NCI-H1694 (cell line): Measurements from ENCODE around the gene PPP1R36.
"Not testable (repeated sequence)": the region's sequence is repeated elsewhere in the genome, so short reads cannot be mapped to it uniquely, and the experiment has no call there.

Source experiments
- DNase-seq: peaks from one replicate; lab custom pipeline; 2025; lab: John Stamatoyannopoulos, UW

The PPP1R36 gene

DNA sequence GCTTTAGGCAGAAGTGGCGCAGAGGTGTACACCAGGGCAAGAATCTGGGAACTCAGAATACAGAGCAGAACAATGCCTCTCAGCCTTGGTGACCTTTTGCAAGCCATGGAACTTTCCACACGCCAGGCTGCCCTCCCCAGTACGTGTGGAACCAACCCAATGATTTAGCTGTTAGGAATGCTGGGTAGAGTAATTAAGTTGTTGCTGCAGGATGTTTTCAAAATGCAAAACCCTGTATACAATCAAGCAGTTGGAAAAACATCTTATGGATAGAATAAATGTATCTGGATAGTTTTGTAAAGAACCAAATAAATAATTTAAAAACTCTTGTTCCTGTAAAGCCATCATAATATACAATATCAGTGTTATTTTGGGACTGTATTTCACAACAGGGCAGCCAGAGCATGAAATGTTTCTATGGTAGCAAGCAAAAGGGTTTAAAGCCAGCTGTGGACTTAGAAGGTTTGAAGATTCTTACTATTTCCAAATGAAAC lies 19.4 kb downstream of the PPP1R36 start:
- no peak for DNase-seq

DNA sequence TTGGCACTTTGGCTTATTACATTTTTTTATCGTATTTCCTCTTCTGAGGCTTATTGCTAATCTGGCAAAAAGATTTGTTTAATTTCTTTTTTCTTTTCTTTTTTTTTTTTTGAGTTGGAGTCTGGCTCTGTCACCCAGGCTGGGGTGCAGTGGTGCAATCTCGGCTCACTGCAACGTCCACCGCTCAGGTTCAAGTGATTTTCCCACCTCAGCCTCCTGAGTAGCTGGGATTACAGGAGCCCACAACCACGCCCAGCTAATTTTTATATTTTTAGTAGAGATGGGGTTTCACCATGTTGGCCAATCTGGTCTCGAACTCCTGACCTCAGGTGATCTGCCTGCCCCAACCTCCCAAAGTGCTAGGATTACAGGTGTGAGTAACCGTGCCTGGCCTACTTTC lies 19.9 kb downstream of the PPP1R36 start:
- DNase-seq: not testable (repeated sequence)

DNA sequence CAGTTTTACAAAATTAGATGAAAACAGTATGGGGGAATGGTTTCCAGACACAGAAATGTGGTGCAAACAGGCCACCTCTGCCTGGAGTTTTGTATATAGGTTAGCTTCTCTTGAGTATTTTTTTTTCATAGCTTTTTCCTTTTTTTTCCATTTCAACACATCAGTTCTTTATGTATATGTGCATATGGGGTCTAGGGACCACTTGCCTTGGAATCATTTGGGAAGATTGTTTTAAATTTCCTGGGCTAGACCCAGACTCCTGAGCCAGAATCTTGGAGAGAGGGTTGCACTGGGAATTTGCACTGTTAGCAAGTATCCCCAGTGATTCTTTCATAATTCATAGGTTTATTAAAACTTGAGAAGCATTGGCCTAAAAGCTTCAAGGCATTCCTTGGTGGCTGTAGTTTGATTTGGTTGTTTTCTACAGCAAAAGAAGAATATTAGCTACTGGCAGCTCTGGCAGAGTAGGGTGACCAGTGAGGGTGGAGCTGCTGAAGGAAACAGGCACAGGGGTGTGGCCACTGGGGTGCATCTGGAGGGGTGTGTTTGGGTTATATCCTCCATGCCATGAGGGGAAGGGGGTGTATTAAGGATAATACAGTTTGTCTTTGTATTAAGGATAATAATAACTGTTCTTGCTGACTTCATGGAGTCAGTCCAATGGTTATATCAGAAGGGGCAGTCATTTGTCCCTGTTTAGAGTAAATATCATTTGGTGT lies 22.8 kb downstream of the PPP1R36 start:
- no peak for DNase-seq

DNA sequence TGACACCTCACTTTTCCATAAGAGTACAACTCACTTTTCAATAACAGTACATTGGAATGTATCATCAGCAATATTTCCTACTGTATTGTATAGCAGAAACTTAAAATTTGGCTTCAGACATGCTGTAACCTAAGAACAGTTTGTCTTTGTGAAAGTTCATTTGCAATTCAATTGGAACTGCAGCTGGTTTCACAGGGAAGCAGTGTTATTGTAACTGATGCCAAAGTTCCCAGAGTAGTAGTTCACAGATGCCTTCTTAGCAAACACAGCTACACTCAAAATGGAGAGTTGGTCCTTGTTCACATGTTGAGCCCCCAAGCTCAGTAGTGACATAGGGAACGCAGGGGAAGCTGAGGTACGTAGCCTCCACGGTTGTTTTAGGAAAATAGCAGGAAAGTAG lies 23.3 kb downstream of the PPP1R36 start:
- no peak for DNase-seq

DNA sequence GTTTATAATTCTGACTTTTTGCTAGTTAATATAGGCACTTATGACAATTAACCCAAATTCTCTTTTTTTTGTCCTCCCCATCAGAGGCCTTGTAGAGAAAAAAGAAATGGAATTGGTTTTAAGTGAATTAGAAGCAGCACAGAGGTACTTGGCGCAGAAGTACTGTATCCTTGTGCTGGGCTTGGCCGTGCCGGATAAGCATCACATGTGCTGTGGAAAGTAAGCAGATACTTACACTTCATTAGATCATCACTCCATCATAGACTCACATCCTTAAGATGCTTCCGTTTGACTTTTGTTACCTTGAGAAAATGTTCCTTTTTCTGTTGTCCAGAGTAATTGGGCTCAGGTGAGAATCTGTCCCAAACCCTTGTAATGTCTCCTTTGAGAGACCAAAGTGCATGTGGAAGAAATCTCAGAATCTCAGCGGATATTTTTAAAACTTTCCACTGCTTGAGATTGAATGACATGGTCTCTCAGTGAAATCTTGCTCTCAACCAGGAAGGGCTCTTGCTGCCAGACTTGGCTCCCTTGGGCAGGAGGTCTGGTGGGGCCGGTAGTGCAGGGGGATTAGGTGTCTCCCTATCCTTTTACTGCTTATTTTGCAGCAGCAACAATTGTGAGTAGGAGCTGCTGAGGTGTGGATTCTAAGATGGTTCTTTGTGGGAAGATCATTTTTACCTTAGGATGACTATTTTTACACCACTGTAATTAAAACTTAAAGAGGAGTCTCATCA lies 24.8 kb downstream of the PPP1R36 start:
- DNase-seq: no peak

DNA sequence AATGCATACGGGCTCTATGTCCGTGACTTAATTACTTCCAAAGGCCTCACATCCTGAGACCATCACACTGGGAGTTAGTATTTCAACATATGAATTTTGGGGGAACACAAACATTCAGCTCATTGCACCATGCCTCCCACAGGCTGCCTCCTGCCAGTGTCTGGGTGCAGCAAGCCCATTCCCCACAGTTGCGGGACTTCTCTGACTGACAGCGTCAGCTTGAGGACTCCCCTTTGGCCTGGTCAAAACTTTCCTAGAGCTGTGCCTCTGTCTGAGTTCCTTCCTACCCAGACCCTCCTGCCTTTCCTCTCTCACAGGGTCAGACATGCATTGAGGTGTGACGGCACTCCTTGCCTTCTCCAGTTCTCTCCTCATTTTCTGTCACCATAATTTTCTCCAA lies 27.4 kb downstream of the PPP1R36 start:
- DNase-seq: no peak

DNA sequence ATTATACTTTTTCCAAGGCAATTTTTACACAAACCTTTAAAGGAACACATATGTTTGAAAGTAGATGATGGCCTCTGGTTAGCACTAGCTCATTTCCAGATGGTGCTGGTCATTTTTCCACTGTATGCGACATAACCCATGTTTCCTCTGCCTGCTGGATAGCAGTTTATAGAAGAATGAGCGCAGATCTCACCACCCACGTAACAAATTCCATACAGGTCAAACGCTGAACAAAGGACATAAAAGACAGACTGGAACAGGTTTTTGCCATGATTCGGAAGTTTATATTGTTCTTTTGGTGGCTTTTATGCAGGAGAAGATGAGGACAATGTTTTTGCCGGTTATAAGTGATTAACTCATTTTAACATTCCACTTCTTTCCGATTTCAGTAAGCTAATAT lies 30.7 kb downstream of the PPP1R36 start:
- DNase-seq: no peak

DNA sequence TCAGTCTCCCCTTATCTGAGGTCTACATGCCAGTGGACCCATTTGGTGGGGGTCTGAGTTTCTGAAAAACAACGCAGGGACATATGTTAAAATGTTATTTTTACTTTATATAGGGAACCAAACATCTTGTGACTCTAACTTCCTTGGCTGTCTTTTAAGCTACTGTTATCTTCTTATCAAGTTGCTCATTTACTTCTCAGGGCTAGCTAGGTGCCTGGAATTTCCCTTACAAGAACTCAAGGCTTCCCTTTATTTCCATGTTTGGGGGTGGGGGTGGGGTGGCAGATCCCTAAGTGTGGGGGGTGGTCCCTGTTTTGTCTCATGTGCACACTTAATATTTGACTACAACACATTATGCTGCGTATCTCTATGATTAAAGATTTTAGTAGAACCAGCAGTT lies 31.6 kb downstream of the PPP1R36 start:
- no peak for DNase-seq

DNA sequence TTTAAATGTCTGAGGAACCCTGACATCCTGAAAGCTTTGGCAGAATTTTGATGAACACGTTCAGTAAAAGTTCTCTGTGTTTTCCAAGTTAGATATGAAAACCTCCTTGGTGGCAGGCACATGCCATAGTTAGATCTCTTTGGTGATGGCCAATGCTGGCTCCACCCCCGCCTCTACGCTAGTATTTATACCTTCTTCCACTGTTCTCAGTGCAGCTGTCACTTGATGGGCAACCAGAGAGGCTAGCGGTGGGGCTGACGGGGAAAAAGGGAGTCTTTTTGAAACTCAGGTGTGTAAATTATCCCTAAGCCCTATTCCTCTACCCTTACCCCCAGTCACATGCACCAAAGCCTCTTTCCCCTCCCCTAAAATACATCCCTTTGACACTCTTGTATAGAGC lies 32.1 kb downstream of the PPP1R36 start:
- DNase-seq: no peak

DNA sequence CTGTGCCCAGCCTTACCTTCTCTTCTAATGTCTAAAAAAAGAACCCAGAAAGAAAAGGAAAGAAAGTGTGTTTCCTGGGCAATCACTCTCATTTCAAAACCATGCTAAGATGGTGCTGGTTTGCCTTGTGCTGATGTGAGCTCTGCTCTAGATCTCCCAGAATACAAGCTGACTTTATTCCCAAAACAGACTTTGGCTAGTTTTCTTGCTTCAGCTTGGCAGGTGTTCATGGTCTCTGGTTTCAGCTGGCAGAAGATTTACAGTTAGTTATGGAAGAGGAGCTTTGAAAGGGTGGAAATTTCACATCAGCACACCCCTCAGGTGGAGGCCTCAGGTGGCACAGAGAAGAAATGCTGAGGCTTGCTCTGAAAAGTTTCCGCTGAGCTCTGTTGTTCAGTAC lies 34.4 kb downstream of the PPP1R36 start:
- DNase-seq: no peak

DNA sequence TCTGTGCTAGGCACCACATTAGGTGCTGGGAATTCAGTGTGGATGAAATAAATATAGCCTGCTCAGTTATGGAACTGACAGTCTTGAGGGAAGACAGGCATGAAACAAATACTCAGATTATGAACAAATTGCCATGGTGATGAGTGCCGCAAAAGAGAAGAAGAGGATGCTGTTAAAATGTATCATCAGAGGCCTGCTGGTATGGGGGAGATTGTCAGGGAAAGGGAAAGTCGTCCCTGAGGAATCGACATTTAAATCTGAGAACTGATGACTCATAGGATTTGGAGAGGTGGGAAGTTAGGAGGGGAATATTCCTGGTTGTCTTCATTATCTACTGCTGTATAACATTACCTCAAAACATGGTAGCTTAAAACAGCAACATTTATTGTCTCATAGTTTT lies 42.0 kb downstream of the PPP1R36 start:
- DNase-seq: no peak

DNA sequence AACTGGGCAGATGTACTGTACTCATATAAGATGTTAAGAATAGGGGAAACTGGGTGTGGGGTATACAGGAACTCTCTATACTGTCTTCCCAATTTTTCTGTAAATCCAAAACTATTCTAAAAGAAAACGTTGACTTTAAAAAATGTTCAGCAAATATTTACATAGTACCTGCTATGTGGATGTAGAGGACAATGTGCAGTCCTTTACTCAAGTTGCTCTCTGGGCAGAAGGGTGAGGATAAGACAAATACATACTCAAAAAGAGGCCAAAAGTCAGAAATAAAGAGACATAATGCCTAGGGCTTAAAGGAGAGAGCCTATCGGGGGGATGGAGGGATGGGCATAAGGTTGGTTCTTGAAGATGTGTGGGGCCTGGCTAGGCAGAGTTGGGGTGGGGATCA lies 44.7 kb downstream of the PPP1R36 start:
- no peak for DNase-seq

DNA sequence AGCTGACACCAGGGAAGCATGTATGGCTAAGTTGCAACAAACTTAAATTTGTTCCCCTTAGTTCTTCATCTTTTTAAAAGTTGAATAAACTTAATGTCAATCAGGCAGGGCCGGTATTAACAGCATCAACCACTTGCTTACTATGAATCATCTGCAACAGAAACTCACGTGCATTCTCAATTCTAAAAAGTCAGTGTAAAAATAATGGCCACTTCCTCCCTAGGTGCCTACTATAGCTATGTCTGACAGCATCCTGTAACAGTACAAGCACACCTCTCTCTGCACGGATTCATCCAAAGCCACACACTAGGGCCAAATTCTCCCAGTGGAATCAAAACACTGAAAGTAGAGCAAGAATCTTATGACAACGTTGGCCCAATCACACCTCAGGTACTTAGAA lies 48.6 kb downstream of the PPP1R36 start:
- no peak for DNase-seq

DNA sequence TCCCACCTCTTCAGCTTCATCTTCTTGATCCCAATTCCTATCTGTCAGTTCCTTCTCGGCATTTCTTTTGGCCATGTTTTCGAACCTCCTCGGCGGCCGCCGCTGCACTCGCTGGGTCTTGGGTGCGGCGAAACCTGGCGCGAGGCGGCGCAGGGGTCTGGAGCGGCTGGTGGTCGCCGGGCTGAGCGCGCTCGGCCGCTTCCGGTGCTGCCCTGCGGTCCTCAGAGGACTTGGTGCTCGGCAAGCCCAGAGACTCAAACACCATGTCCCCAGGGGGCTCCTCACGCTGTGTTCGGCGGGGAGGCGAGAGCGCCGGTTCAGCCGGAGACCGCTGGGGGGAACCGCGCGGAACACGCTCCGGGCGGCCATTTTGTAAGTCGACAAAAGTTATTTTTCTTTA lies 51.8 kb downstream of the PPP1R36 start:
- no peak for DNase-seq

DNA sequence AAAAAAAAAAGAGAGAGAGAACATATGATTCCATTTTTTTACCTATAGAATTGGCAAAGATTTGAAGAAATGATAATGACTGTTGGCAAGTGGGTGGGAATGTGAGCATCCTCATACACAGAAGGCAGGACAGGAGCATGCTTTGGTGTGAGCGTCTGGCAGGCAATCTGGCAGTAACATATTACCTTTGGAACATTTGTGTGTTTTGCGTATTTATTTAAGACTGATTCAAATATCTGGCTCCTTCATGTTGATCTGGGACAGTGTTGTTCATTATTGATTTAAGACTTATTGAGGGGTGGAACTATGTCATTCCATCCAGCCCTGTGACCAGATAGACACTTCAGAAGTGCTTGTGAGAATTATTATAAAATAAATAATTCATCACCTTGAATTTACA lies 53.1 kb downstream of the PPP1R36 start:
- DNase-seq: no peak

DNA sequence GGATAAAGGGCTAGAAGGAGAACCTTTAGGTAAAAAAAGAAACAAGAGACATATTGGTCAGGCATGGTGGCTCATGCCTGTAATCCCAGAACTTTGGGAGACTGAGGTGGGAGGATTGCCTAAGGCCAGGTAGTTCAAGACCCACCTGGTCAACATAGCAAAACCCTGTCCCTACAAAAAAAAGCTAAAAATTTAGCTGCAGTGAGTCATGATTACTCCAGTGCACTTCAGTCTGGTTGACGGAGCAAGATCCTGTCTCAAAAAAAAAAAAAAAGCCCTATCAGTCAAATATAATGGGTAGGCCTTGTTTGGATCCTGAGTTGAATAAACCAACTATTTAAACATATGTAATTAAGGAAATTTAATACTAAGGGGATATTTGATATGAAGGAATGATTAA lies 54.2 kb downstream of the PPP1R36 start:
- DNase-seq: no peak

DNA sequence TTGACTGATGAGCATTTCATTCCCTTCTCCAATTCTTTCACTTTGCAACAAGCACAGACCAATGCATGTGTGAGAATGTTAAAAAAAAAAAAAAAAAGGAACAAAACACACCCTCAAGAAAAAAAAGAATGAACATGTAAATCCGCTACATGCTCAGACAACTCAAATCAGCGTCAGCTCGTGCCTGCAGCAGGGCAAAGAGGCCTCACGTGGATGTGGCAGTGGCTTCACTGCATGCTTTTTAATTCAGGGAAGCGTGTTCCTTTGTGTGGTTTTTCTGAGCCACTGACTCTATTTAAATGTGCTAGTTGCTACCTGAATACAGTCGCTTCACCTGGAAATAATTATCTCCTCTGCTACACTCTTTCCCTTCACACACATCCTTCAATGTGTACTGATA lies 55.1 kb downstream of the PPP1R36 start:
- DNase-seq: no peak

DNA sequence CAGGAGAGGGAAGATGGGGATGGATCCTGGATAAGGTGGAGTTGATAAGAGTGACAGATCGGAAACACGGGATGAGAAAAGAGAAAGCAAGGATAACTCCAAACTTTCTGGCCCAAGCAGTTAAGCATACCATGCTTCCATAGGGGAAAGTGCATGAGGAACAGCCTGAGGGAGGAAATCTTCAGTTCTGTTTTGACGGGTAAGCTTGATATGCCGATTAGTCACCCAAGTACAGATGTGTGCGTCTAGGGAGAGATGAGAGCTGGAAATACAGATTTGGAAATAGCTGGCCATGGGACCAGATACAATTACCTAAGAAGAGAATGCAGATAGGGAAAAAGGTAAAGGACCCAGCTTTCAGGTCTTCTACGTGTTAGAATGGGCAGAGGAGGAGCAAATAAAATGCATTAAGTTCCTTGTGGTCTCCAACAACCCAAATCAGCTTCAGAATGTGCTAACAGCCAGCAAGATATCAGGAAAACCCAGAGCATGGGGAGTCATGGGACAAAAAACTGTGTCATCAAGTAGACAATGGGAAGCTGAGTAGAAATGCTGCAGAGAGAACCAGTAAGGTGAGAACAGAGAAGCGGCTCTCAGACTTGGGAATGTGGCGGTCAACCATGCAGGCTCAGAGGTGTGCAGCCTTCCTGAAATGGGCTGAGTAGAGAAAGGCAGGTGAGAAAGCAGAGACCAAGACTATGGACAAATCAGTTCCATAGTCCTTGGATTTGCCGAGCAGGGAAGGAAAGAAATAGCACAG lies 56.3 kb downstream of the PPP1R36 start:
- DNase-seq: no peak

DNA sequence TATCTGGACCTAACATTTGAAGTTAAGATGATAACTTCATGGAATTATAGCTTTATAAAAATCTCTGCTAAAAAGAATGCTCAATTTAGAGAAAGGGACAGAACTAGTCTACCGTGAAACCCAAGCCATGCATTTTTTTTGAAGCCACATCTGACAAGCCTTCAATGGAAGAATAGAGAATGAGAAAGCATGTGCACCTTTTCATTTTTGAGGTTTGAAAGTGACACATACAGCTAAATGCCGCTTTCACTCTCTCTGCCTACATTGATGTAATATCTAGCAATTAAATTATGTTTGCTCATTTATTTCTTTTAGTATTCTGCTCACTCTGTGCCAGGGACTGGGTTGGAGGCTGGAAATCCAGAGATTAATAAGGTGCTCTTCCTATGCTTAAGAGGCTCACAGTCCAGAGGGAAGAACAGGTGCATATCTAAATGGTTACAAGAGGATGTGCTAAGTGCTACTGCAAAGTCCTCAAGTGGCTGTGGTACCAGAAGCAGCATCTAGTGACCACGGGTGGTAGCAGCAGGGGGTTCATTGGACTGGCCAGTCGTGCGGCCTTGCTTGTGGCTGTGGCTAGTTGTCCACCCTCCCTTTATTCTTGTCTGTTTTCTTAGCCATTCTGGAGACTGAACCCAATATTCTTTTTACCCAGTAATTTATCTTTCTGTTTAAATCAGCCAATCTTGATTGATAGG lies 60.4 kb downstream of the PPP1R36 start:
- DNase-seq: no peak

DNA sequence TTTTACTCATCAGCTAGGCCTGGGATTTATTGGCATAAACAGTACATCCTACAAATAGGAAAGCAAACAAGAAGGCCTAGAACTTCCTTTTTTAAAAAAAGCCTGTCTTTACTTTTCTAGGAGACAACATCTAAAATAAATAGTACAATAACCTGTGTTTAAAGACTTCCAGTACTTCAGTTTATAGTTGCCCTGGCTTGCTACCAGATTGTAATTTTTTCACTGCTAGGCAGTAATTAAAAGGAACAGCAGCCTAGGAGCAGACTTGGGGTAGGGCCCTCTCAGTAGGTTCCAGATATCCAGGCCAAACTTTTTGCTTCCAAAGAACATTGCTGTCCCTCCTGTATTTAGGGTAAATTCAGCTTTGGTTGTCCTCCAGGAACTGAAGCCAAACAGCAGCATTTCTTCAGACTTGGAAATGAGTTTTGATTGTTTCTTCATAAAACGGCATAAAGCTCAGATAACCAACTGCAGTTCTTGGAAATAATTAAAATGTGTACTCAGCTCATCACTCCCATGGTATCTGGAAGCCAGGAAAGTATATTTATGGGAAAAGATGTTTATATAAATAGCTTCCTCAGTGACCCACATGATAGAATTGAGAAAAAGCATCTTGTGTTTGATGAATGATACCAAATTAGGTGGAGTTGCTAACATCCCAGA lies 61.7 kb downstream of the PPP1R36 start:
- no peak for DNase-seq

DNA sequence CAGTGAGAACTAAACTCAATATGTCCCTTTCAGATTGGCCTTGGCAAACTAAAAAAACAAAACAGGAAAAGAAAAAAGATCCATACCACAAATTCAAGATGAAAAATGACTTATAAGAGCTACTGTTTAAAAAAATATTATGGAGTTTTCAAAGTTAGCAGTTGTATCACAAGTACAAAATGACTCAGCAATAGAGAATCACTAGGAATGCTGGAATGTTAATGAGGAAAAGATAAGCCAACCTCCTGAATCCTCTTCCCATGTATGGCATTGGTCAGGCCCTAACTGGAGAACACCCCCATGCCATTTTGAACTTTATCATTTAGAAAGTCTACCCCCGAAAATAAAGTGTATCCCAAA lies 62.2 kb downstream of the PPP1R36 start:
- DNase-seq: no peak
